Ishikawa (cell line): Measurements from ENCODE around the gene BIN1.

Experiments
- CEBPB ChIP-seq: IDR thresholded peaks from 2 replicates; pipeline ENCODE4 v1.6.1; 2012
- CREB1 ChIP-seq: IDR thresholded peaks from 2 replicates; pipeline ENCODE4 v1.6.1; 2012; ENCODE audit warnings: low read depth
- EGR1 ChIP-seq: IDR thresholded peaks from 2 replicates; pipeline ENCODE4 v1.6.1; 2012
- EP300 ChIP-seq: IDR thresholded peaks from 2 replicates; pipeline ENCODE4 v1.6.1; 2012; ENCODE audit warnings: borderline replicate concordance
- FOXM1 ChIP-seq: IDR thresholded peaks from 2 replicates; pipeline ENCODE4 v1.6.1; 2012; ENCODE audit warnings: low read depth, borderline replicate concordance
- MAX ChIP-seq: IDR thresholded peaks from 2 replicates; pipeline ENCODE4 v1.6.1; 2012
- NFIC ChIP-seq: IDR thresholded peaks from 2 replicates; pipeline ENCODE4 v1.6.1; 2012
- RAD21 ChIP-seq: IDR thresholded peaks from 2 replicates; pipeline ENCODE4 v1.6.1; 2012; ENCODE audit warnings: low read depth
- TAF1 ChIP-seq: IDR thresholded peaks from 2 replicates; pipeline ENCODE4 v1.6.1; 2012; ENCODE audit warnings: low read depth, mild to moderate bottlenecking
- TCF12 ChIP-seq: IDR thresholded peaks from 2 replicates; pipeline ENCODE4 v1.6.1; 2012; ENCODE audit warnings: low read depth
- TEAD4 ChIP-seq: IDR thresholded peaks from 2 replicates; pipeline ENCODE4 v1.6.1; 2012
- YY1 ChIP-seq: IDR thresholded peaks from 2 replicates; pipeline ENCODE4 v1.6.1; 2012; ENCODE audit warnings: low read depth
- ZBTB7A ChIP-seq: IDR thresholded peaks from 2 replicates; pipeline ENCODE4 v1.6.1; 2012; ENCODE audit warnings: low read depth
- TF ChIP-seq, protein P1 (sequence below): IDR thresholded peaks from 2 replicates; pipeline ENCODE4 v1.6.1; 2012
- TF ChIP-seq, protein P2 (sequence below): IDR thresholded peaks from 2 replicates; pipeline ENCODE4 v1.6.1; 2012; ENCODE audit warnings: low read depth, mild to moderate bottlenecking

The BIN1 gene

DNA sequence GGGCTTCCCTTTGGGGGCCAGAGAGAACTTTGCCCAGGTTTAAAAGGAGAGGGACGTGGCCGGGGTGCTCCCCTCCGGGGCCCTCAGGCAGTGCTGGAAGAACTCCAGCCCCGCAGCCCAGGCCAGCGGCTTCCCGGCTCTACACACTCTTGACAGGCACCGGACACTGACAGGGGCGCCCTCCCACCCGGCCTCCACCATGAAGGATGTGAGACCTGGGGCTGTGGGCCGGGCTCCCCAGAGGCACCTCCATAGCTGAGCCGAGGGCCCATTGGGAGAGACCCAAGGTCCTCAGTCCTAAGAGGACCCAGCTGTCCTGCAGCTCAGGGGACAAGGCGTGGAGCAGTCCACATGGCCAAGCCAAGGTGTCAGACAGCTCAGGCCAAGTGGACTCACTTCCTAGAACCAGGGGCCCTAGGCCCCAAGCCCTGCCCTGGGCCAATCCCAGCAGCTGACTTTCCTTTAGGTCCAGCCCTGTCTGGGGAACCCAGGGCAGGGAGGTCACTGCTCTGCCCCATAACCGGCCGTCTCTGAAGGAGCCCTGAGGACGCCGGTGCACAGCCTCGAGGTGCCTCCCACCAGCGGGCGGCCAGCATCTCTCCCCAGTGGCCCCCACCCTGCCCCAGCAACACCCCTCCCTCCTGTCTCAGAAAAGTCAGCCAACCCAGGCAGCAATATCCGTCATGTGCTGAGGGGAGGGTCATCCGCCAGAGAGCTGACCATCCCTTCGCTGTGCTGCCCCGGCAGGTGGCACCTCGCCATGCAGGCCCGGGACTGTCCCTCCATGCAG, 51.8 kb downstream of the BIN1 start:
- no peak for TF ChIP-seq NFIC

DNA sequence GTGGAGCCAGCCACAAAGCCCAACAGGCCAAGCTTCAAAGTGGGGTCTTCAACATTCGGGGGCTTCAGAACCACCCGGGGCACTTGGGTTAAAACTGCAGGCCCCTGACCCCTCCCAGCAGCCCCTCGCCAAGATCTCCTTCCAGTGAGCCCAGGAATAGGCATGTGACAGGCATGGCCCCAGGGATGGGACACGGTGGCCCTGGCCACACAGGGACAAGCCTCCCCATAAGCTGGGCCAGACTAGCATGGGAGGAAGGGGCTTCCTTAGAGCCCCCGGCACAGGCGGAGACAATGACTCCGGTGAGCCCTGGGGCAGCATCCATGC, 52.4 kb downstream of the BIN1 start:
- TF ChIP-seq NFIC: no peak
- TF ChIP-seq ZBTB7A: no peak
- TF ChIP-seq YY1: no peak
- TF ChIP-seq CEBPB: no peak

DNA sequence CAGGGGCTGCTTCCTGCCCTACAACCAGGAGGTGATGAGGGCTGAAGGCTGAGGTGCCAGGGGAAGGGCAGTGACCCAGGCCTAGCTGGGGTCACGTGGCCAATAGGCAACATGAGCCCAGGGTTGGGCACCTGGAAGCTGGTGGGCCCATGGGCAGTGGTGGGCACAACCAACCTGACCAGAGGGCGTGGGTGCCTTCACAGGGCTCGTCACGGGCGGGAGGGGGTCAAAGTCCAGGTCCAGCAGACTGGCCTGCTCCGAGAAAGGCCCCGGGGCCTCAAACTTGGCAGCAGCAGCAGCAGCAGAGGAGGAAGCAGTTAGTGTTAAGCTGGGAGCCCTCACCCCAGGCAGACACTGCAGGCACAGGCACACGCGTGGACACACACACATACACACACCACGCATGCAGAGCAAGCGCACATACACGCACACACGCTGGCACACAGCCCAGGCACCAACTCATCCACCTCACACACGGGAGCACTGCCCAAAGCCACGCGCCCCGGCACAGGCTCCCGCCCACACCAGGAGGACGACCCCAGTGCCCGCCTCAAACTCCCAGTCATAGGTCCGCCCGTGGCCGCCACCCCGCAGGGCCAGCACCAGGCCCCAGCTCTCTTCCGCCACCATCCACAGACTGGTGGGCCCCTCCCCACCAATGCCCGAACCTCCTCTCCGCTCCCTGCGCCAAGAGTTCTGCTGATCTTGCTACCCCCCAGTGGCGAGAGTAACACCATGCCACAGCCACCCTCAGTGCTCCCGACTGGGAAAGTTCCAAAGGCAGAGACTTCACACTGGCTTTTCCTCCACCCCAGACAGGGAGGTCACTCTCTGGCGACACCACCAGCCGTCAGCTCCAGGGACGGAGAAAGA, 53.0 kb downstream of the BIN1 start:
- TF ChIP-seq NFIC (no peak), EP300 (no peak), TAF1 (no peak), MAX (no peak), FOXM1 (no peak), RAD21 (no peak), YY1 (no peak), CEBPB (no peak)
- TF ChIP-seq, protein P1, sequence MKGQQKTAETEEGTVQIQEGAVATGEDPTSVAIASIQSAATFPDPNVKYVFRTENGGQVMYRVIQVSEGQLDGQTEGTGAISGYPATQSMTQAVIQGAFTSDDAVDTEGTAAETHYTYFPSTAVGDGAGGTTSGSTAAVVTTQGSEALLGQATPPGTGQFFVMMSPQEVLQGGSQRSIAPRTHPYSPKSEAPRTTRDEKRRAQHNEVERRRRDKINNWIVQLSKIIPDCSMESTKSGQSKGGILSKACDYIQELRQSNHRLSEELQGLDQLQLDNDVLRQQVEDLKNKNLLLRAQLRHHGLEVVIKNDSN: no peak

DNA sequence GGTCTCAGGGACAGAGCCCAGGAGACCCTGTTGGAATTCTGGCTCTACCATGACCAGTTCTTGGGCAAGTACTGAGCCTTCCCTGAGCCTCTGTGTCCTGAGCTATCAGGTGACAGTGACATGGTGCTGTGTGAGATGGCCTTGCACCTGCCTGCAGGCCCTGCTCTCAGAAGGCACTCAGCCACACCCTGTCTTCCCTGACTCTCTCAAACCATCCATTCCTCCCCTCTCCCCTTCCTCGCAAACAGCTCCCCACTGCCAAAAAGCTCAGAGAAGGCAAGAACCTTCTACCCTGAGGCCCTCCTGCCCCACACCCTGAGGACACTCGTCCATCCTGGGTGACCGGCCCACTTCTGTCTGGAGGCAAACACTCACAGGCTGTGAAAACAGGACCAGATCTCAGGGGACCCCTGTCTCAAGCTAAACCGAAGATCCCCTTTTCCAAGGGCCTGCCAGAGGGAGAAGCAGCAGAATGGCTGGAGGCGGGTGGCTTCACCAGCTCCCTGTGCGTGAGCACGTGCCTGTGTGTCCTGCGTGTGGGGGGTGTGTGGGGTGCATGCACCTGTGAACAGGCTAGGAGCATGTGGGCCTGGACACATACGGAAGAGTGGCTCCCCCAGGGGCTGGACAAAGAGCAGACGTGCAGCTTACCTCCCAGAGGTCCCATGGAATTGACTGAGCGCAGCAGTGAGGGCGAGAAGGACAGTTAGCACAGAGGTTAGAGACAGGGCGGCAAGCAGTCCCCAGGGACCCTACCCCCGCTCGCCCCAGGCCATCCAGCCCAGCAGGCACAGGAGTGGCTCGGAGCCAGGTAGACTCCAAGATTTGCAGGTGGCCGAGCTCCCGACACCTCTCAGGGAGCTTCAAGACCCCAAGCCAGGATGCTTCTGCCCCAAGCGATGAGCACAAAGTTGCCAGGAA, 53.9 kb downstream of the BIN1 start:
- TF ChIP-seq MAX: no peak
- no peak for TF ChIP-seq EP300
- no peak for TF ChIP-seq NFIC
- no peak for TF ChIP-seq CREB1
- no peak for TF ChIP-seq TAF1
- TF ChIP-seq, protein P2, sequence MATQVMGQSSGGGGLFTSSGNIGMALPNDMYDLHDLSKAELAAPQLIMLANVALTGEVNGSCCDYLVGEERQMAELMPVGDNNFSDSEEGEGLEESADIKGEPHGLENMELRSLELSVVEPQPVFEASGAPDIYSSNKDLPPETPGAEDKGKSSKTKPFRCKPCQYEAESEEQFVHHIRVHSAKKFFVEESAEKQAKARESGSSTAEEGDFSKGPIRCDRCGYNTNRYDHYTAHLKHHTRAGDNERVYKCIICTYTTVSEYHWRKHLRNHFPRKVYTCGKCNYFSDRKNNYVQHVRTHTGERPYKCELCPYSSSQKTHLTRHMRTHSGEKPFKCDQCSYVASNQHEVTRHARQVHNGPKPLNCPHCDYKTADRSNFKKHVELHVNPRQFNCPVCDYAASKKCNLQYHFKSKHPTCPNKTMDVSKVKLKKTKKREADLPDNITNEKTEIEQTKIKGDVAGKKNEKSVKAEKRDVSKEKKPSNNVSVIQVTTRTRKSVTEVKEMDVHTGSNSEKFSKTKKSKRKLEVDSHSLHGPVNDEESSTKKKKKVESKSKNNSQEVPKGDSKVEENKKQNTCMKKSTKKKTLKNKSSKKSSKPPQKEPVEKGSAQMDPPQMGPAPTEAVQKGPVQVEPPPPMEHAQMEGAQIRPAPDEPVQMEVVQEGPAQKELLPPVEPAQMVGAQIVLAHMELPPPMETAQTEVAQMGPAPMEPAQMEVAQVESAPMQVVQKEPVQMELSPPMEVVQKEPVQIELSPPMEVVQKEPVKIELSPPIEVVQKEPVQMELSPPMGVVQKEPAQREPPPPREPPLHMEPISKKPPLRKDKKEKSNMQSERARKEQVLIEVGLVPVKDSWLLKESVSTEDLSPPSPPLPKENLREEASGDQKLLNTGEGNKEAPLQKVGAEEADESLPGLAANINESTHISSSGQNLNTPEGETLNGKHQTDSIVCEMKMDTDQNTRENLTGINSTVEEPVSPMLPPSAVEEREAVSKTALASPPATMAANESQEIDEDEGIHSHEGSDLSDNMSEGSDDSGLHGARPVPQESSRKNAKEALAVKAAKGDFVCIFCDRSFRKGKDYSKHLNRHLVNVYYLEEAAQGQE: no peak
- no peak for TF ChIP-seq FOXM1
- TF ChIP-seq RAD21: no peak
- TF ChIP-seq ZBTB7A: no peak
- TF ChIP-seq TCF12: no peak
- TF ChIP-seq, protein P1: no peak
- TF ChIP-seq CEBPB: no peak
- TF ChIP-seq TEAD4: no peak
- TF ChIP-seq EGR1: no peak
- no peak for TF ChIP-seq YY1

DNA sequence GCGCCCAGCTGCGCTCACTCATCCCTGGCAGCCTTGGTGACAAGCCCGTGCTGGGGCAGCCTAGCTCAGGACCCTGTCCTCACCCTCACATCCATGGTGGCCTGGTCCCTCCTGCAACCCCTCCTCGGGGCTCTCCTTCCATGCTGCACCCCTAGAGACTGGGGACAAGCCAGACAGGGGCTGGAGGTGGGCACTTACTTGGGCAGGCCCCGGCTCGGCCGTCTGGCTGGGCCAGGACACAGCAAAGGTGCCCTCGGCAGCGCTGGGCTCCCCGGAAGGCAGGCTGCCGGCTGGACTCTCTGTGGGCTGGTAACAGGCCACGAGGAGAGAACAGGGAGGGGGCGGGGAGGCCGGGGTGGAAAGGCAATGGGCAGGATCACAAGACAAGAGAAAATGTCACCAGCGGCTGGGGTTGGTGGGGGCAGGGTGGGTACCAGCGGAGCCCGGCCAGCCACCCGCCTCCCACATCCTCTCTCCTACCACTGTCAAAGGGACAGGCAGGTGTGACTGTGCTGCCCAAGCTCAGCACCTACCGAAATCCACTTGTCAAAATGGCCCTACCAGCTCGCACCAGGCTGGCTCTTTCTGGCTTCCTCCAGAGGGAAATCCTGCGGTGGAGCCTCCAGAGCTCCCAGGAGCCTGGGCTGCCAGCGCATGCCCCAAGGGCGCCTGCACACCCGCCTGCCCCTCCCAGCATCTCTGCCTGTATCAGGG, 54.7 kb downstream of the BIN1 start:
- TF ChIP-seq RAD21 (no peak), CEBPB (no peak), EGR1 (no peak), EP300 (no peak), TCF12 (no peak), TEAD4 (no peak), ZBTB7A (no peak), YY1 (no peak), TAF1 (no peak), FOXM1 (no peak), CREB1 (no peak), NFIC (no peak), MAX (no peak)
- TF ChIP-seq, protein P2: no peak
- TF ChIP-seq, protein P1: no peak
